HG02678 (cell line): ENCODE data around the gene CAMTA1.

ENCODE experiments used
- ATAC-seq: cut with Tn5 transposase; IDR thresholded peaks from one replicate; pipeline ENCODE4 v1.9.1; 2021; ENCODE audit warnings: mild to moderate bottlenecking, moderate library complexity; ENCODE audit not compliant: unreplicated experiment

The CAMTA1 gene

GRCh38 chr1:7454052-7454815, 669.0 kb downstream of the CAMTA1 start:
- no peak for ATAC-seq

DNA sequence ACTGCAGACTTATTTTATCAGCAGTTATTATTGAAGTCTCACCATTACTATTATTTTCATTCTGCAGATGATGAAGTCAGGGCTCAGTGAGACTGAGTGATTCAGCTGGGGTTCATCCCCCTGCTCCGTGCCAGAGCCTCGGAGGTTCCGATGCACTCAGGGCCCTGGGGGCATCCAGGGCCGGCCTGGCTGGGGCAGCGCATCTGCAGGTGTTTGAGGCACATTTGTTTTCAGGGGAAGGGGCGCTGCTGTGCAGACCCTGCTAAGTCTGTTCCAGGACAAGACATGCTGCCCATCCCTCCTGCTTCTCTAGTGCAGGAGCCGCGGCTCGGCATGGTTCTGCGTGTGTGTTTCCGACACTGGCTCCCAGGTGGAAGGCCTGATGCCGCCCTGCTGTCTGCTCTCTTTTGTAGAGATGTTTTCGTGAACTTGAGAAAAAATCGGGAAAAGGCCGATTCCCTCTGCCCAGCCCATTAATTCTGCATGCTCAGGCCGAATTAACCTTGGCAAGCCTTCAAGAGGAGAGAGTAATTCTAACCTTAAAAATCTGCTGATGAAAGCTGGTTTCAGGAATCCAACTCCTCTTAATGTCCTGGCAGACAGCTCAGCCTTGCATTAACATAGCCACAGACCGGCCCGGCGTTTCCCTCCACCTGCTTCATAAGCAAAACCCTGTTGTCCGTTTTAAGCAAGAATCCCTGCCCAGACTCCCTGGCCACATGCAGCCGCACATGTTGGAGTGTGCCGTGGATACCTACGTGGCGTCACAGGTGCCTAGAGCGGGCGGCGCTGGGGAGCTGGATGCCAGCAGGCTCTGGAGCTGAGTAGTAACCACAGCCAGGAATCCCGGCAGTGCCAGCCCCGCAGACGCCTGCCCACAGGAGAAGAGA, 669.9 kb downstream of the CAMTA1 start:
- ATAC-seq, result no peak

DNA sequence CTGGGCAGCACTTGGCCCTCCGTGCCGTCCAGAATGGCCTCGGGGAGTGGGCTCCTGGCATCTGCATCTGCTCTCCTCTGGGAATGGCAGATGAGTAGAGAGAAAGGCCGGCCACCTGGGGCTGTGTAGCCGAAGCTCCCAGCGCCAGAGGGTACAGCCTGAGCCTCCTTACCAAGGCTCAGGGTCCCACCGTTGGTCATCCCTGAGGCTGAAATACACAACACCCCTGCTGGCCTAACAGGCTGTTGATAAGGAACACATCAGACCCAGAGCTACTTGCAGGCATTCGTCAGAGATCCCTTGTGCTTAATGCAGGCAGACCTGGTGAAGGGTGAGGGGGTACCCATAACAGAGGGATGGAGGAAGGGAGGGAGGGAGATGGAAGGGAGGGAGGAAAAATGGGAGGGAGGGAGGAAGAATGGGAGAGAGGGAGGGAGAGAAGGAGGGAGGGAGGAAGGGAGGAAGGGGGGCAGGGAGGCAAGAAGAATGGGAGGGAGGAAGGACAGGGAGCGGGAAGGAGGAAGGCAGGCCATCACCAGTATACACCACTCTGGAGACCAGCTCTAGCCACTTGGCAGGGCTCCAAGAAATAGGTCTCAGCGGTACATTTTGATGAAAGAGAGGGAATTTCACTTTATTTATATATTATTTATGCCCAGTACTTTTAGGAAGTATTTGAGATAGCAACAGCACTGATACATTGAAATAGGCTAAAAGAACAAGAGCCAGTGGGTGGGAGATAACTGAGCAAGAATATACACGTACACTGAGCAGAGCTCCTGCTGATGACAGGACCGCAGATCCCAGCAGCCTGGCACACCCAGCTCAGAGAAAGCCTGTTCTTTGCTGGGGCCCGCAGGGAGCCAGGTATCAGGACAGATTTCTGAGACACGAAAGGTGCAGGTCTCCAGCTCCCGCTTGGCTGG, 670.8 kb downstream of the CAMTA1 start:
- ATAC-seq, result no peak

DNA sequence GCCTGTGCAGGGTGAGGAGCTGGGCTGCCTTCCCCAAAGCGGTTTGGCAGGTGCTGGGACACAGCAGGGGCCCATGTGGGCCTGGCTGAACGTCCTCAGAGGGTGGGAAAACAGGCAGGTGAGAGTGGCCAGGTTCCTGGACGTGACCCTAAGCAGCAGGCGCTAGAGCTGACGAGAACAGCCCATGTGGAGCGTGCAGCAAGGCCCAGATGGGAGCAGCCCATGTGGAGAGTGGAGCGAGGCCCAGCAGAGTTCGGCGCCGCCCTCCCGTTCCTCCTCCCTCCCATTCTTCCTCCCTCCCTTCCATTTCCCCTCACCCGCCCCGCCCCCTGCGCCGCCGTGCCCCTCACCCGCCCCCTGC, 671.4 kb downstream of the CAMTA1 start:
- no peak for ATAC-seq

DNA sequence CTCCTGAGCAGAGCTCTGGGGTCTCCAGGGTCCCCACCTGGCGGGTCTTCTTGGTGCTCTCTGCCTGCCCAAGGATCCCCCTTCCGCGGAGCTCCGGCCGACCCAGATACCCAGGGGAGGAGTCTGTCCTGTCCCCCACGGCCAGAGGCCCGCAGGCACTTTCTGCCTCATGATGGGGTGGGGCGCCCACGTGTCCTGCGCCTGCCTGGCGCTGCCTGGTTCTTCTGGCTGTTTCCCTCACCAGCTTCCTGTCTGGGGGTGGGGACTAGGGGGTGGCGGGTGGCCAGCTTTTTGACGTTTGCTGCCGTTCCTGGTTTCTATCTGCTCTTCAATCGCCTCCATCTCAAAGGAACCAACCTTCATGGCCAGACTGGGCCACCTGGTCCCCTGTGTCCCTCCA, 672.6 kb downstream of the CAMTA1 start:
- no peak for ATAC-seq

DNA sequence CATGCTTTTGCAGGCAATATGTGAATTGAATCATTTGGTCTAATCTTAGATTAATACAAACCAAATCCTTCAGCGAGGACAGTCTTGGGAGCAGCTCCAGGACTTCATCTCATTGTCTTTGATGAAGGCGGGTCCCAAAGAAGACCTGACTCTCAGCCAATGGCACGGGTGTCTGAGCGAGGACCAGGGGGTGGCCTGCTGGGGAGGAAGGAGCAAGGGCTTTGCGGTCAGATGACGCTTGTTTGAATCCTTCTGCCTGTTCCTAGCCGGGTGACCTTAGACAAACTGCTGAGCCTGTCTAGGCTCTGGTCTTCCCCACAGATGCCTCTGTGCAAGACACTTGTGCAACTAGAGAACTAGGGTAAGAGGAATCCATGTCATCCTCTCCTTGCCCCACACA, 673.7 kb downstream of the CAMTA1 start:
- no peak for ATAC-seq

GRCh38 chr1:7459914-7460313, 674.7 kb downstream of the CAMTA1 start:
- no peak for ATAC-seq

DNA sequence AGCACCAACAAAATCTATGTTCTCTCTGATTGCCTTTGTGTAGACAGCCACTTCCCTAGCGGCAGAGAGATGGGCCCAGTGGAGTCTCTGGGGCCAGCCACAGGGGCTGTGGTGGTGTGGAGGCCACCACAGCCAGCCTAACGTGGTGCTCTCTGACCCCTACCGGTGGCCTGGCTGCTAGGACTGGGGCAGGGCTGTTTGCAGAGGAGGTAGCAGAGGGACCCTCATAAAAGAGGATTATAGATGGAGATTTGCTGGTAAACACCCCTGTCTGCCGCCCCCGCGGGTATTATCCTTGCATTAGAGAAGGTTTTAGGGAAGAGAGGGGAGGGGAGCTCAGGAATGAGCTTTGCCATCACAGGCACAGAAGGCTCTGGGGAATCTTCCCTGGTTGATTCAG, 675.6 kb downstream of the CAMTA1 start:
- ATAC-seq, result no peak

GRCh38 chr1:7462617-7463016, 677.4 kb downstream of the CAMTA1 start:
- no peak for ATAC-seq

- no peak for ATAC-seq
Observed at GRCh38 chr1:7463526-7463925, 678.3 kb downstream of the CAMTA1 start.

GRCh38 chr1:7464736-7465135, 679.5 kb downstream of the CAMTA1 start:
- no peak for ATAC-seq

- no peak for ATAC-seq
Observed at GRCh38 chr1:7467476-7468175, 682.4 kb downstream of the CAMTA1 start.

GRCh38 chr1:7468248-7468647, 683.0 kb downstream of the CAMTA1 start:
- no peak for ATAC-seq

- ATAC-seq, result no peak
Observed at GRCh38 chr1:7469255-7469938, 684.1 kb downstream of the CAMTA1 start.

DNA sequence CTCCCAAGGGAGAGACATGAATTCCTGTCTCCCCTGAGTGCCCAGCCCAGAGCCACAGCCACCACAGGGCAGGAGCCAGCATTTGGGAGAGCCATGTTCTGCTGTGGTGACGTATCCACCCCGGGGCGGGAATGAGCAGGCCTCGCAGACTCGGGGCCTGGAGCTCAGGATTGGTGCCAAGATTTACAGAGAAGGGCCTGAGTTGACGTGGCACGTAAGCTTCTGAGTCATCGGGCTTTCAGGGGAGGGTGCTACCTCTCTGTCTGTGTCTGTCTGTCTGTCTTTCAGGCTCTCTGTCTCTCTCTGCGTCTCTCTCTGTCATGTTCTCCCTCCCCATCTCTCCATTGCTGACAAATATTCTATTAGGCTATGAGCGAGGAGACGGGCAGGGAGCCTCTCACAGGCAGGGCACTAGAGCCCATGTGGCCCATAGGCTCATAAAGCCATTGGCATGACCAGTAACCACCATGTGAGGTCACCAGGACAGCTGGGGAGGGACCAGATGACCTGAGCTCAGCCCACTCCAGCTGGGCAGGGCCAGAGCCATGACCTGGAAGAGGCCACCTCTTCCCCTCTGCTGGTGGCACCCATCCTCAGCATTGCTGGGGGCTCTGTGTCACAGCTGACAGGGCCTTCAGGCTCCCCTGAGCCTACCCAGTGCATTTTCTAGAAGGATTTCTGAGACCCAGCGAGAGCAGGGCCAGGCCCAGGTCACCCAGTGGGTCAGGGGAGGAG, 685.8 kb downstream of the CAMTA1 start:
- no peak for ATAC-seq

- ATAC-seq, result no peak
Observed at GRCh38 chr1:7471836-7472235, 686.6 kb downstream of the CAMTA1 start.

DNA sequence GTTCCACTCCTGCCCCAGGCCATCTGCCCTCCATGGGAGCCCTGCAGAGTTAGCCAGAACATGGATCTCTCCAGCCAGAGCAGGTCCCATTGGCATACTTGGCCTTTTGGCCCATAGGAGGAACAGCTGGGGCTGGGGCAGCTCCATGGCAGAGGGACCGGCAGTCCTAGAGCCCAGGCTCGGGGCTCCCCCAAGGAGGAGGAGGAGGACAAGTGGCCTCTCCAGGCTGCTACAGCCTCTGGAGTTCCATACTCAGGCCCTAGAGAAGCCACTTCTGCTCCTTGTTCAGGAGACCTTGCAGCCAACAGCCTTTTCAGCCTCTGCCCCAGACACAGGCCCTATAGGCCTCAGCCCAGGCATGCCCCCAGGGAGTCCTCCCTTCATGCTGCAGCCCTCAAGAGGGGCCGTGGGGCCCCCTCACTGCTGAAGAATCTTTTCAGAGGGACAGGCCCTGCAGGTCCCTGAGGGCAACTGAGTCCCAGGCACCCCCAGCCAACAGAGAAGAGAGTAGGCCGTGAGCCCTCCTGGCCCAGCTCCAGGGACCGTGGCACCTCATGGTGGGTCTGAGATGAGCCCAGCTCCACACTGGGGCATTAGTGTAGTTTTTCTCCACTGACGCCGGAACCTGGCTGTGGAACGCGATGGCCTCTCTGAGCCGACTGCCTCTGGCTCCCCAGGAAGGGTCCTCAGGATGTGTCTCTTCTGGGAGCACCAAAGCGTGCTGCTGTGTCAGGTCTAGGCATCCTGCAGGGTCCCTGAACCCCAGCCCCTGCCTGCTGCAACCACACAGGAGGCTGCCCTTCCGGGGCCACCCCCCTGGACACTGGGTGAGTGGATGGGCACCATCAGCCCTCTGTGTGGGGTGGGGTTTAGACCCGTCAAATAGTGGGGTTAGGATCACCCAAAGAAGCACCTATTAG, 688.2 kb downstream of the CAMTA1 start:
- no peak for ATAC-seq

DNA sequence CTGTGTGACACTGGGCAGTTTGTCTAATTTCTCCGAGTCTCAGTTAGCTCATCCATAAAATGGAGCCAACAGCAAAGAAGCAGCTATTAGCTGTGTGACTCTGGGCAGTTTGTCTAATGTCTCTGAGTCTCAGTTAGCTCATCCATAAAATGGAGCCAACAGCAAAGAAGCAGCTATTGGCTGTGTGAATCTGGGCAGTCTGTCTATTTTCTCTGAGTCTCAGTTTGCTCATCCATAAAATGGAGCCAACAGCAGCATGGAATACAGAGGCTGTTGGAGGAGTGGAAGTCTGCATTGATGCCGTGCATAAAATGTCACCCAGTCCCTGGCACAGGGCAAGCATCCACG, 688.9 kb downstream of the CAMTA1 start:
- no peak for ATAC-seq
